ENCODE results near the gene ANKMY1. TPM values are rescaled to one million over a fixed set of nuclear protein-coding genes. Genes with fewer than 3 reads are reported as not detected.

ANKMY1 gene
- total RNA-seq, 1 experiment from 2014 or later = 28.3 TPM

DNA sequence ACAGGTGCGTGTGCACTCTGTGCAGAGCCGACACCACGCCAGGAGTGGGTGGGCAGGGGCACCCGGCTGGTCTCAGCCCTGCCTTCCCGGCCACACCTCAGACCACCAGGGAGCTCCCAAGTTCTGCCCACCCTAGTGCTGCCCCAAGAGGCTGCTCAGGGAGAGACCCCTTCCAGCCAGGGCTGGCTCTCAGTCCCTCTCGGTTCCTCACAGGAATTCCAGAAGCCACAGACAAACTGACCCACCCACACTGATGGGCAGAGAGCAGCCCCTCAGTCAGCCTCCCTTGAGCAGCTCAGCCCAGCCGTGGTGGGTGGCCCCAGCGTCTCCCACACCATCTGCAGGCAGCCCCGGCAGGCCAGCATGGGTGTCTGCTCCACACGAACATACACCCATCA lies 88.5 kb downstream of the ANKMY1 start:
- no peak for TF ChIP-seq ELF1 (IDR thresholded peaks at IDR 0.05; ENCODE audit: borderline replicate concordance, low read depth)
- TF ChIP-seq, protein P1, sequence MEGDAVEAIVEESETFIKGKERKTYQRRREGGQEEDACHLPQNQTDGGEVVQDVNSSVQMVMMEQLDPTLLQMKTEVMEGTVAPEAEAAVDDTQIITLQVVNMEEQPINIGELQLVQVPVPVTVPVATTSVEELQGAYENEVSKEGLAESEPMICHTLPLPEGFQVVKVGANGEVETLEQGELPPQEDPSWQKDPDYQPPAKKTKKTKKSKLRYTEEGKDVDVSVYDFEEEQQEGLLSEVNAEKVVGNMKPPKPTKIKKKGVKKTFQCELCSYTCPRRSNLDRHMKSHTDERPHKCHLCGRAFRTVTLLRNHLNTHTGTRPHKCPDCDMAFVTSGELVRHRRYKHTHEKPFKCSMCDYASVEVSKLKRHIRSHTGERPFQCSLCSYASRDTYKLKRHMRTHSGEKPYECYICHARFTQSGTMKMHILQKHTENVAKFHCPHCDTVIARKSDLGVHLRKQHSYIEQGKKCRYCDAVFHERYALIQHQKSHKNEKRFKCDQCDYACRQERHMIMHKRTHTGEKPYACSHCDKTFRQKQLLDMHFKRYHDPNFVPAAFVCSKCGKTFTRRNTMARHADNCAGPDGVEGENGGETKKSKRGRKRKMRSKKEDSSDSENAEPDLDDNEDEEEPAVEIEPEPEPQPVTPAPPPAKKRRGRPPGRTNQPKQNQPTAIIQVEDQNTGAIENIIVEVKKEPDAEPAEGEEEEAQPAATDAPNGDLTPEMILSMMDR (IDR thresholded peaks at IDR 0.05 in 2 of 3, conservative IDR thresholded peaks at IDR 0.05 in 1 of 3; ENCODE audit: borderline replicate concordance in 1 of 3, insufficient read depth in 1 of 3, low read depth in 2 of 3, low read length in 2 of 3) = no peak
- TF ChIP-seq, protein P2, sequence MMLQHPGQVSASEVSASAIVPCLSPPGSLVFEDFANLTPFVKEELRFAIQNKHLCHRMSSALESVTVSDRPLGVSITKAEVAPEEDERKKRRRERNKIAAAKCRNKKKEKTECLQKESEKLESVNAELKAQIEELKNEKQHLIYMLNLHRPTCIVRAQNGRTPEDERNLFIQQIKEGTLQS (IDR thresholded peaks at IDR 0.05) = no peak
- TF ChIP-seq EZH2 (IDR thresholded peaks at IDR 0.05) = no peak
- TF ChIP-seq, protein P3, sequence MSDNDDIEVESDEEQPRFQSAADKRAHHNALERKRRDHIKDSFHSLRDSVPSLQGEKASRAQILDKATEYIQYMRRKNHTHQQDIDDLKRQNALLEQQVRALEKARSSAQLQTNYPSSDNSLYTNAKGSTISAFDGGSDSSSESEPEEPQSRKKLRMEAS (IDR thresholded peaks at IDR 0.05) = no peak
- no peak for TF ChIP-seq JUND (IDR thresholded peaks at IDR 0.05)
- TF ChIP-seq ZNF274 (IDR thresholded peaks at IDR 0.05; ENCODE audit: low read depth, low read length) = no peak
- no peak for TF ChIP-seq SP1 (IDR thresholded peaks at IDR 0.05; ENCODE audit: low read depth)
- no peak for TF ChIP-seq EGR1 (IDR thresholded peaks at IDR 0.05; ENCODE audit: low read depth)
- TF ChIP-seq POLR2A (IDR thresholded peaks at IDR 0.05; ENCODE audit: borderline replicate concordance, extremely low read depth, insufficient read depth, insufficient read length) = no peak
- TF ChIP-seq CBX3 (IDR thresholded peaks at IDR 0.05; ENCODE audit: low read depth) = no peak
- TF ChIP-seq, protein P4, sequence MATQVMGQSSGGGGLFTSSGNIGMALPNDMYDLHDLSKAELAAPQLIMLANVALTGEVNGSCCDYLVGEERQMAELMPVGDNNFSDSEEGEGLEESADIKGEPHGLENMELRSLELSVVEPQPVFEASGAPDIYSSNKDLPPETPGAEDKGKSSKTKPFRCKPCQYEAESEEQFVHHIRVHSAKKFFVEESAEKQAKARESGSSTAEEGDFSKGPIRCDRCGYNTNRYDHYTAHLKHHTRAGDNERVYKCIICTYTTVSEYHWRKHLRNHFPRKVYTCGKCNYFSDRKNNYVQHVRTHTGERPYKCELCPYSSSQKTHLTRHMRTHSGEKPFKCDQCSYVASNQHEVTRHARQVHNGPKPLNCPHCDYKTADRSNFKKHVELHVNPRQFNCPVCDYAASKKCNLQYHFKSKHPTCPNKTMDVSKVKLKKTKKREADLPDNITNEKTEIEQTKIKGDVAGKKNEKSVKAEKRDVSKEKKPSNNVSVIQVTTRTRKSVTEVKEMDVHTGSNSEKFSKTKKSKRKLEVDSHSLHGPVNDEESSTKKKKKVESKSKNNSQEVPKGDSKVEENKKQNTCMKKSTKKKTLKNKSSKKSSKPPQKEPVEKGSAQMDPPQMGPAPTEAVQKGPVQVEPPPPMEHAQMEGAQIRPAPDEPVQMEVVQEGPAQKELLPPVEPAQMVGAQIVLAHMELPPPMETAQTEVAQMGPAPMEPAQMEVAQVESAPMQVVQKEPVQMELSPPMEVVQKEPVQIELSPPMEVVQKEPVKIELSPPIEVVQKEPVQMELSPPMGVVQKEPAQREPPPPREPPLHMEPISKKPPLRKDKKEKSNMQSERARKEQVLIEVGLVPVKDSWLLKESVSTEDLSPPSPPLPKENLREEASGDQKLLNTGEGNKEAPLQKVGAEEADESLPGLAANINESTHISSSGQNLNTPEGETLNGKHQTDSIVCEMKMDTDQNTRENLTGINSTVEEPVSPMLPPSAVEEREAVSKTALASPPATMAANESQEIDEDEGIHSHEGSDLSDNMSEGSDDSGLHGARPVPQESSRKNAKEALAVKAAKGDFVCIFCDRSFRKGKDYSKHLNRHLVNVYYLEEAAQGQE (IDR thresholded peaks at IDR 0.05; ENCODE audit: low read depth) = no peak
- no peak for TF ChIP-seq TCF7L2 (IDR thresholded peaks at IDR 0.05; ENCODE audit: borderline replicate concordance, extremely low read depth, insufficient read depth, insufficient read length)
- no peak for TF ChIP-seq EZH2phosphoT487 (IDR thresholded peaks at IDR 0.05; ENCODE audit: borderline replicate concordance)
- TF ChIP-seq CEBPB (IDR thresholded peaks at IDR 0.05; ENCODE audit: low read depth) = no peak
- no peak for TF ChIP-seq SRF (IDR thresholded peaks at IDR 0.05; ENCODE audit: low read depth)
- TF ChIP-seq RAD21 (IDR thresholded peaks at IDR 0.05; ENCODE audit: low read depth) = no peak
- Histone ChIP-seq H3K27me3 (ENCODE audit: insufficient read depth, low read length) (no peaks in the 10 kb centered on the region), H3K9ac (ENCODE audit: low read length) (no peak overlapping the region), H4K20me1 (ENCODE audit: insufficient read depth) (no peaks in the 10 kb centered on the region), H2AFZ (ENCODE audit: low read depth, low read length, poor library complexity, severe bottlenecking) (no peak overlapping the region), H3K27ac (ENCODE audit: low read depth, low read length) (no peak overlapping the region), H3K4me1 (ENCODE audit: control insufficient read depth in 1 of 2, insufficient read depth in 2 of 2, low read length in 2 of 2) (no peaks in the 10 kb centered on the region), H3K9me3 (ENCODE audit: control insufficient read depth in 1 of 2, insufficient read depth in 1 of 2, low read depth in 1 of 2, low read length in 2 of 2) (no peaks in the 10 kb centered on the region), H3K9me2 (ENCODE audit: insufficient read depth) (no peaks in the 10 kb centered on the region), H3K4me2 (ENCODE audit: low read length) (no peak overlapping the region), H3K4me3 (replicated peaks in 1 of 2; ENCODE audit: low read depth in 1 of 2, low read length in 2 of 2) (no peak overlapping the region), H3K79me2 (ENCODE audit: insufficient read depth, low read length) (no peaks in the 10 kb centered on the region), H3K36me3 (ENCODE audit: control insufficient read depth in 1 of 2, insufficient read depth in 2 of 2, low read length in 2 of 2) (peaks cover 0 to 5% of the 10 kb centered on the region in 2 experiments; a peak in 2 of 4 replicates)
- CTCF ChIA-PET = no interaction called here
- BruUV-seq (replicated peaks) = no TSS peak
- intact Hi-C loops (cut with micrococcal nuclease) = no loop called here
- POLR2A ChIA-PET = no interaction called here
- RAD21 ChIA-PET (ENCODE audit: low non-redundant PET in 1 of 2, low total read pairs in 2 of 2, uncharacterized antibody in 2 of 2, unreplicated experiment in 2 of 2) = no interaction called here
- ATAC-seq (peak; percentile 20), DNase-seq (ENCODE audit: low read depth, low spot score) (no peak)

Measured in HCT116 (cell line).